ENCODE measurements around the gene LRG1. TPM values are rescaled to one million over a fixed set of nuclear protein-coding genes. Genes with fewer than 3 reads are reported as not detected.

LRG1 gene
- total and polyA plus RNA-seq, 2 experiments from 2014 or later: 0.21 to 0.45 TPM

GRCh38 chr19:4539169-4539692, 605 bp downstream of the LRG1 start:
- Histone ChIP-seq H3K4me3 (no peak overlapping the region), H3F3A (replicated peaks; ENCODE audit: low read depth) (peaks cover 6% of the 10 kb centered on the region; the same call in 1 of the 2 replicates), H3K27ac (ENCODE audit: low read depth) (no peak overlapping the region), H3K4me1 (ENCODE audit: insufficient read depth) (no peaks in the 10 kb centered on the region; the same call in 1 of the 2 replicates), H3K4me2 (no peak overlapping the region), H3K9me2 (ENCODE audit: insufficient read depth) (no peaks in the 10 kb centered on the region), H3K79me2 (replicated peaks; ENCODE audit: insufficient read depth) (no peaks in the 10 kb centered on the region), H4K20me1 (replicated peaks; ENCODE audit: insufficient read depth) (no peaks in the 10 kb centered on the region), H3K27me3 (ENCODE audit: insufficient read depth) (peaks cover 8% of the 10 kb centered on the region), H3K36me3 (ENCODE audit: insufficient read depth) (no peaks in the 10 kb centered on the region), H2AFZ (no peak overlapping the region)
- ATAC-seq (no peak), DNase-seq (ENCODE audit: low spot score) (no peak)
- Mint-ChIP-seq H3K36me3 (ENCODE audit: low read depth) (no peaks in the 10 kb centered on the region), H3K9me3 (peaks cover 6% of the 10 kb centered on the region; the same call in 1 of the 3 replicates), H3K27ac (no peak overlapping the region), H3K4me3 (no peak overlapping the region), H3K4me1 (peaks cover 10% of the 10 kb centered on the region), H3K27me3 (ENCODE audit: insufficient read depth, low read depth, poor library complexity) (peaks cover 13% of the 10 kb centered on the region)
- TF ChIP-seq EZH2phosphoT487 (IDR thresholded peaks at IDR 0.05; ENCODE audit: unreplicated experiment) (no peak), JUNB (IDR thresholded peaks at IDR 0.05; ENCODE audit: unreplicated experiment) (no peak), POLR2AphosphoS5 (IDR thresholded peaks at IDR 0.05; ENCODE audit: low read depth) (no peak), EZH2 (IDR thresholded peaks at IDR 0.05; ENCODE audit: low read depth, unreplicated experiment) (no peak), STAT1 (IDR thresholded peaks at IDR 0.05; ENCODE audit: unreplicated experiment) (no peak), CREB1 (CRISPR knock-in tag; IDR thresholded peaks at IDR 0.05; ENCODE audit: low read depth) (no peak), ZNF114 (CRISPR knock-in tag; IDR thresholded peaks at IDR 0.05) (no peak), CTCF (conservative IDR thresholded peaks at IDR 0.05; ENCODE audit: low read depth in 2 of 2) (no peak), ZNF331 (CRISPR knock-in tag; IDR thresholded peaks at IDR 0.05; ENCODE audit: low read depth) (no peak), ZNF462 (CRISPR knock-in tag; IDR thresholded peaks at IDR 0.05) (no peak)
- TF ChIP-seq, protein P1, sequence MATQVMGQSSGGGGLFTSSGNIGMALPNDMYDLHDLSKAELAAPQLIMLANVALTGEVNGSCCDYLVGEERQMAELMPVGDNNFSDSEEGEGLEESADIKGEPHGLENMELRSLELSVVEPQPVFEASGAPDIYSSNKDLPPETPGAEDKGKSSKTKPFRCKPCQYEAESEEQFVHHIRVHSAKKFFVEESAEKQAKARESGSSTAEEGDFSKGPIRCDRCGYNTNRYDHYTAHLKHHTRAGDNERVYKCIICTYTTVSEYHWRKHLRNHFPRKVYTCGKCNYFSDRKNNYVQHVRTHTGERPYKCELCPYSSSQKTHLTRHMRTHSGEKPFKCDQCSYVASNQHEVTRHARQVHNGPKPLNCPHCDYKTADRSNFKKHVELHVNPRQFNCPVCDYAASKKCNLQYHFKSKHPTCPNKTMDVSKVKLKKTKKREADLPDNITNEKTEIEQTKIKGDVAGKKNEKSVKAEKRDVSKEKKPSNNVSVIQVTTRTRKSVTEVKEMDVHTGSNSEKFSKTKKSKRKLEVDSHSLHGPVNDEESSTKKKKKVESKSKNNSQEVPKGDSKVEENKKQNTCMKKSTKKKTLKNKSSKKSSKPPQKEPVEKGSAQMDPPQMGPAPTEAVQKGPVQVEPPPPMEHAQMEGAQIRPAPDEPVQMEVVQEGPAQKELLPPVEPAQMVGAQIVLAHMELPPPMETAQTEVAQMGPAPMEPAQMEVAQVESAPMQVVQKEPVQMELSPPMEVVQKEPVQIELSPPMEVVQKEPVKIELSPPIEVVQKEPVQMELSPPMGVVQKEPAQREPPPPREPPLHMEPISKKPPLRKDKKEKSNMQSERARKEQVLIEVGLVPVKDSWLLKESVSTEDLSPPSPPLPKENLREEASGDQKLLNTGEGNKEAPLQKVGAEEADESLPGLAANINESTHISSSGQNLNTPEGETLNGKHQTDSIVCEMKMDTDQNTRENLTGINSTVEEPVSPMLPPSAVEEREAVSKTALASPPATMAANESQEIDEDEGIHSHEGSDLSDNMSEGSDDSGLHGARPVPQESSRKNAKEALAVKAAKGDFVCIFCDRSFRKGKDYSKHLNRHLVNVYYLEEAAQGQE (IDR thresholded peaks at IDR 0.05; ENCODE audit: unreplicated experiment): no peak
- TF ChIP-seq, protein P2, sequence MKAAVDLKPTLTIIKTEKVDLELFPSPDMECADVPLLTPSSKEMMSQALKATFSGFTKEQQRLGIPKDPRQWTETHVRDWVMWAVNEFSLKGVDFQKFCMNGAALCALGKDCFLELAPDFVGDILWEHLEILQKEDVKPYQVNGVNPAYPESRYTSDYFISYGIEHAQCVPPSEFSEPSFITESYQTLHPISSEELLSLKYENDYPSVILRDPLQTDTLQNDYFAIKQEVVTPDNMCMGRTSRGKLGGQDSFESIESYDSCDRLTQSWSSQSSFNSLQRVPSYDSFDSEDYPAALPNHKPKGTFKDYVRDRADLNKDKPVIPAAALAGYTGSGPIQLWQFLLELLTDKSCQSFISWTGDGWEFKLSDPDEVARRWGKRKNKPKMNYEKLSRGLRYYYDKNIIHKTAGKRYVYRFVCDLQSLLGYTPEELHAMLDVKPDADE (IDR thresholded peaks at IDR 0.05): no peak

Data from GM23338 (cell line).